Motor neuron (in vitro differentiated cells): Measurements from ENCODE around the gene AHRR. TPM values are rescaled to one million over a fixed set of nuclear protein-coding genes. Genes with fewer than 3 reads are reported as not detected.

Source experiments
- ATAC-seq, 8 experiments: fragments of 200-7000 bp; cut with Tn5 transposase; replicated peaks in 6 of 8; 2 replicates each; pipeline ENCODE4 v1.8.0; 2021; ENCODE audit warnings: mild to moderate bottlenecking in 8 of 8, moderate library complexity in 8 of 8
- H3K27ac ChIP-seq, 2 donors: fragments of 250-450 bp; sonication (Bioruptor Pico); 2 replicates each; pipeline ENCODE4 v1.9.0; 2021; ENCODE audit warnings: antibody characterized with exemption in 2 of 2, mild to moderate bottlenecking in 2 of 2, moderate library complexity in 1 of 2
- H3K4me1 ChIP-seq, 2 donors: fragments of 250-450 bp; sonication (Bioruptor Pico); replicated peaks in 1 of 2; 2 replicates each; pipeline ENCODE4 v1.6.1; 2021; ENCODE audit warnings: antibody characterized with exemption in 2 of 2, mild to moderate bottlenecking in 2 of 2, moderate library complexity in 1 of 2
- H3K4me3 ChIP-seq, 5 donors: fragments of 250-450 bp; sonication (Bioruptor Pico); 2 replicates each; pipeline ENCODE4 v1.9.0; 2021; ENCODE audit warnings: antibody characterized with exemption in 5 of 5, mild to moderate bottlenecking in 5 of 5, moderate library complexity in 4 of 5
- WGBS, 10 experiments: fragments of 450-650 bp; shearing (Covaris generic); methylation state at CpG; one replicate each; pipeline ENCODE4 v1.0.0; 2022; 5-methylcytosine and 5-hydroxymethylcytosine counted together
- in situ Hi-C, 9 experiments: fragments of 400-800 bp; cut with MboI; loops; one replicate each; pipeline ENCODE4 v1.15.0; 2021; ENCODE audit warnings: low sequenced_read_pairs in 9 of 9, low pct_unique_long_range_greater_than_20kb in 2 of 9; ENCODE audit not compliant: unreplicated experiment in 9 of 9
- total RNA-seq, 8 experiments: library from RNA; unstranded; fragments of 300-600 nt; gene quantifications; 2 replicates each; pipeline versions ENCODE4 v1.2.3 to v1.2.4, GENCODE V29; 2022

Gene AHRR
- total RNA-seq, 8 experiments from 2014 or later, result 1.1 to 24.0 (median 1.6) TPM

DNA sequence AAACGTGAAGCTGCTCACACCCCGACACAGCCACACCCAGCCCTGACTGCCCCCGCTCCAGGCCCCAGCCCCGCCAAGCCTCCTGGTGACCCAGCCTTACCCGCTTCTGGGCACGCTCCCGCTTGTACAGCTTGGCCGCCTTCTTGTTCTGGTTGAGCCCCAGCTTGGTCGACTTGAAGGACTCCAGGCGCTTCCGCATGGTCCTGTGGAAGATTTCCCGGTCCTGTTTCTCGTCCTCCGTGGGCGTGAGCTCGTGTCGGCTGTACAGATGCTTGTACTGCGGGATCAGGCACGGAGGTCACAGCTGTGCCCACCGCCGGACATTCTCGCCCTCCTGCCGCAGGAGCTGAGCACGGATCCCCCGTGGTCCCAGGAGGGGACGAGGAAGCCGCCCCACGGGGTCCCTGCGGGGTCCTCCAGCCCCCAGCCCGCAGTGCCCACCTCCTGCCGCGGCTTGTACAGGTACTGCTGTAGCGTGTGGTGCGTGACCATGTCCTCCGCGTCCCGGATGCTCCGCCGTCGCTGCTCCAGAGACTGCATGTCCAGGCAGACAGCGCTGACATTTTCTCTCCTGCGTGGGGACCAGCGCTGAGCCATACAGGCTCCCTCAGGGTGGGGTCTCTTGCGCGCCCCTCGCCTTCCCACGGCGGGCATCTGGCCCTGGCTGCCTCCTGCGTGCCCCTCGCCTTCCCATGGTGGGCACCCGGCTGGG, 154.7 kb downstream of the AHRR start:
- in situ Hi-C loops, result no loop called here
- no peak overlapping the region for H3K27ac ChIP-seq
- no peak overlapping the region for H3K4me3 ChIP-seq
- 17 to 90% (median 57%) methylated on average over 2 to 5 of the region's 51 CpGs; no CpG with 5 or more reads in 5 of the 10 experiments for WGBS, 10 experiments
- peaks cover 12 to 21% of the 10 kb centered on the region in 2 donors for H3K4me1 ChIP-seq
- ATAC-seq, result no peak

GRCh38 chr5:476814-477175, 155.3 kb downstream of the AHRR start:
- in situ Hi-C loops, result no loop called here
- ATAC-seq, result no peak
- no peak overlapping the region for H3K27ac ChIP-seq
- H3K4me1 ChIP-seq, result peaks cover 7 to 15% of the 10 kb centered on the region in 2 donors
- WGBS, 10 experiments, result 70% methylated on average over 2 of the region's 9 CpGs; no CpG with 5 or more reads in 9 of the 10 experiments
- H3K4me3 ChIP-seq, result no peak overlapping the region

DNA sequence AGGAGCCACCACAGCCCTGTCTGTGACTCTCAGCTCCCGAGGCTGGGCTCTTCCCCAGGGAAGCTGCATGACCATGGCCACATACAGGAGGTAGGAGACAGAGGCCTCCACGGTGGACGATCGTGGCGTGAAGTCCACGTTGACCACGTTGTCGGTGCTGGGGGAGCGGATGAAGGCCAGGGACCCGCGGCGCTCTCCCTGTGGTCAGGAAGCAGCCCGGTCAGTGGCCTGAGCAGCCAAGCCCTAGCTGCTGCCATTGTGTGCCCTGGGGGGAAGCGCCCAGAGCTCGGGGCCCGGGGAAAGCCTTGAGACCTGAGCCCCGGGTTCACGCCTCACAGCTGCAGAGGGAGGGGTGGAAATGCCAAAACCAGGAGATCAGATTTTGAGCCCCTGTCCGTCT, 155.7 kb downstream of the AHRR start:
- no peak for ATAC-seq
- H3K4me3 ChIP-seq, result no peak overlapping the region
- in situ Hi-C loops, result no loop called here
- H3K4me1 ChIP-seq, result peaks cover 6 to 12% of the 10 kb centered on the region in 2 donors
- H3K27ac ChIP-seq, result no peak overlapping the region
- WGBS, 10 experiments, result 20 to 58% (median 38%) methylated on average over 1 to 7 of the region's 19 CpGs; no CpG with 5 or more reads in 6 of the 10 experiments

DNA sequence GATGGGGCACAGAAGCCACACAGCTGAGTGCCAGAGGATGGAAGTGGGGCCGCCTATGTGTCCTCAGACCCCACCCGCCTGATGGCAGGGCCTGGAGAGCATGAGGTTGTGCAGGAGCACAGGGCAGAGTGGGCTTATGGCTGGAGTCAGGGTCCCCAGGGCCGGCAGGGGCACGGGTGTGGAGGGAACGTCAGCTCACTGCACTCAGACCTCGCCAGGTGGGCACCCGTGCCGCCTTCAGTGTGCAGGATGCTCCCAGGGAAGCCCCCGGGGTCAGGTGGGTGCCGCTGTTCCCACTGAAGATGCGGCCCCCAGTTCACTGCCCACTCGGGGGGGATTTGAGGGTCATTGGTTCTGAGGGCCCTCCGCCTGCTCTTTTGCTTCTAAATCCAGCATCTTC, 156.4 kb downstream of the AHRR start:
- in situ Hi-C loops, result no loop called here
- WGBS, 10 experiments, result 70 to 82% methylated on average over 2 to 3 of the region's 13 CpGs; no CpG with 5 or more reads in 8 of the 10 experiments
- no peak for ATAC-seq

DNA sequence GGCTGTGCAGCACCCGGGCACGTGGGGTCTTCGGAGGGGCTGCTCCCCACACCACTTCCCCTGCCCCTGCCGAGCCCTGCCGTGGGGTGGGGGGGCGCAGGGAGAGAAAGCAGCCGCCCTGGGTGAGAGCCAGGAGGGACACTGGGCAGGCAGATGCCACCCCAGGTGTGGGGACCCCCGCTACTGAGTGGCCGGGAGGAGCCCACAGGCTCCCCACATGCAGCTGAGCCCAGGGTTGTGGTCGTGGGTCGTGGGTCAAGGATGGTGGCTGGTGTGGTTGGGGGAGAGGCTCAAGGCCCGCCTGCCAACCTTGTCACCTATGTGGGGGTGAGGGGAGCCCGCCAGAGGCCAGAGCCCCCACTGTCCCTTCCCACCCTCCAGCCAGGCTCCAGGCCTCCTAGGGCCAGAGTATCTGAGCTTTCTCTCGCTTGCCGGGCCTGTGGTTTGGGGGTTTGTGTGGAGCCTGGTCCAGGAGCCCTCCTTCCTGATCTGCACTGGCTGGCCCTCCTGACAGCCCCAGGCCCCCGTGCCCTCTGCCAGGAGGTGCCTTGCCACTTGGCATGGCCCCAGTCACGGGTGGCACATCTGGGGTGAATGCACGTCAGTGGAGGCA, 157.0 kb downstream of the AHRR start:
- ATAC-seq, result no peak
- Histone ChIP-seq H3K4me3 (no peak overlapping the region), H3K27ac (no peak overlapping the region), H3K4me1 (peaks cover 6 to 12% of the 10 kb centered on the region in 2 donors)
- in situ Hi-C loops, result no loop called here
- 40 to 63% methylated on average over 2 of the region's 18 CpGs; no CpG with 5 or more reads in 8 of the 10 experiments for WGBS, 10 experiments

More for the DNA sequence above, 156.4 kb downstream of the AHRR start:
- Histone ChIP-seq H3K4me1 (peaks cover 6 to 12% of the 10 kb centered on the region in 2 donors), H3K4me3 (no peak overlapping the region), H3K27ac (no peak overlapping the region)

DNA sequence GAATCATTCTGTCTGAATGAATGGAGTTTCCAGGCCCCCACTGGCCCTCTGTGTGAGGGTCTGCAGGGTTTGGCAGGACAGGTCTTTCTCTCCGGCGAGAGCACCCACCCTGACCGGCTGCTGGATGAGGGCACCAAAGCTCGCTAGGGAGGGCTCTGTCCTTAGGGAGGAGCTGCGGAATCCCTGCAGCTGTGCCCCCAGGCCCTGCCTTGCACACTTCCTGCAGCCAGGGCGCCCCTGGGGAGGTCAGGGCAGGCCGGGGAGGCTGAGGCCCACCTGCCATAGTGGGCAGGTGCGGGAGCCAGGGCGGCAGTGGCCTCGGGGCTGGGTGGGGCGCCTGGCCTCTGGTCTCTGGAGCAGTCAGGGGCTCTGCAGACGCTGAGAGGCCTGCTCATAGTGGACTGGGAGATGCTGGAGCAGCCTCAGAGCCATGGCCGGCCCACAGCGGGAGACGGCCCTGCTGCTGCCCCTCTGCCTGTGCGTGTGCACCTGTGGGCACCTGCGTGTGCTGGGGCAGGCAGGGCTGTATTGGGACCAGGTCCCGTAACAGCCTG, 157.5 kb downstream of the AHRR start:
- ATAC-seq, result no peak
- Histone ChIP-seq H3K4me1 (peaks cover 6 to 12% of the 10 kb centered on the region in 2 donors), H3K27ac (no peak overlapping the region), H3K4me3 (no peak overlapping the region)
- in situ Hi-C loops, result no loop called here
- 53% methylated on average over 5 of the region's 18 CpGs; no CpG with 5 or more reads in 9 of the 10 experiments for WGBS, 10 experiments

DNA sequence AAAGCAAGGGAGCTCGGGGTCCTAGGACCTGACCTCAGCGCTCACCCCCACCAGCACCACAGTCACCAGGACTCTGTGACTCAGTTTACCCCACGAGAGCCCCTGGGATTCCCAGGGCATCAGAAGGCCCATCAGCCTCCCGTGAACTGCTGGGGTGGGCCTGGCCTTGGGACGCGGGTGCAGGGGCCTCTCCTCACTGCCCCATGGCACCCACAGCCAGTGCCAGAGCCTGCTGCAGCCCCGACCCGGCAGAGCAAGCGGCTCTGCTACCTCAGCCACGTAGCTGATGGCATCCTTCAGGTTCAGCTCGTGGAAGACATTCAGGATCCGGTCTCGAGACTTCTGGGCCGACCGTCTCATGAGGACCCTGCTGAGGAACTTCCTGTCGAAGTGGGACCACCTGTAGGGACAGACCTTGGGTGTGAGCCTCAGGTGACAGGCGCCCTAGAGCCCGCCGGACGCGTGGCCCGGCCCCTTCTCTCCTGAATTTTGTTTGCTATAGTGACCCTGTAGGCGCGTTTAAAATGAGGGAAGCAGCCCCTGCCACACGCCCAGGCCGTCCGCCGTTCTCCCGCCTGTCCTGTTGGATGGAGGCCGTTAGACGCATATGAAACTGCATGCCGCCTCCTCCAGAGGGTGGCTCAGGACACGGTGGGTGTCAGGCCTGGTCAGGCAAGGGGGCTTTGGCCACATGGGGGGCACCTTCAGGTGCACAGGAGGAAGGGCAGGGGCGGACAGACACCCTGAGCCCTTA, 158.2 kb downstream of the AHRR start:
- no peak for ATAC-seq
- in situ Hi-C loops, result no loop called here
- Histone ChIP-seq H3K27ac (no peak overlapping the region), H3K4me1 (peaks cover 6 to 11% of the 10 kb centered on the region in 2 donors), H3K4me3 (no peak overlapping the region)
- WGBS, 10 experiments, result 40 to 80% (median 60%) methylated on average over 1 to 3 of the region's 34 CpGs; no CpG with 5 or more reads in 5 of the 10 experiments

- ATAC-seq, result no peak
- Histone ChIP-seq H3K27ac (no peak overlapping the region), H3K4me1 (no peaks in the 10 kb centered on the region), H3K4me3 (no peak overlapping the region)
- 74 to 100% (median 88%) methylated on average over 2 to 8 of the region's 23 CpGs; no CpG with 5 or more reads in 4 of the 10 experiments for WGBS, 10 experiments
- in situ Hi-C loops, result no loop called here
Measured at GRCh38 chr5:481347-481746, 159.8 kb downstream of the AHRR start.

DNA sequence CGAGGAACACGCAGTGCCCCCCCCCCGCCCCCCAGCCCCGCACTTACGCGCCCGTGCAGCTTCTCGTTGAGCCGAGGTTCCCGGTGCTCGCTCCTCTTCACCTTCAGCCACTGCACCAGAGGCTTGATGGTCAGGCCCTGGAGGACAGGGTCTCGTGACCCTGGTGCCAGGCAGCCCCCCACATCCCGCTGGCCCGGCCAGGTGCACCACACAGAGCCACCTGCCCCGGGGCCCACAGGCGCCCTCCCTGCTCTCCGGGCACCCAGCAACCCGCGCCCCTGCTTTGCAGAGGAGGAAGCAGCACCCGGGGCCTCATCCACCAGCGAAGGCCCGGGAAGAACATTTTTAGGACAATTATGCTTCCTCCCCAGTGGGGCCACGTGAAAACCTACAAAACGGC, 160.5 kb downstream of the AHRR start:
- no peak for ATAC-seq
- Histone ChIP-seq H3K4me3 (no peak overlapping the region), H3K27ac (no peak overlapping the region), H3K4me1 (no peaks in the 10 kb centered on the region)
- WGBS, 10 experiments, result 20 to 59% methylated on average over 1 to 3 of the region's 24 CpGs; no CpG with 5 or more reads in 8 of the 10 experiments
- in situ Hi-C loops, result no loop called here

GRCh38 chr5:482506-482905, 161.0 kb downstream of the AHRR start:
- in situ Hi-C loops, result no loop called here
- WGBS, 10 experiments, result 91% methylated on average over 4 of the region's 27 CpGs; no CpG with 5 or more reads in 9 of the 10 experiments
- Histone ChIP-seq H3K4me3 (no peak overlapping the region), H3K4me1 (no peaks in the 10 kb centered on the region), H3K27ac (no peak overlapping the region)
- ATAC-seq, result no peak

GRCh38 chr5:483011-483410, 161.5 kb downstream of the AHRR start:
- 89 to 90% methylated on average over 9 to 13 of the region's 26 CpGs; no CpG with 5 or more reads in 8 of the 10 experiments for WGBS, 10 experiments
- H3K4me1 ChIP-seq, result no peaks in the 10 kb centered on the region
- in situ Hi-C loops, result no loop called here
- H3K27ac ChIP-seq, result no peak overlapping the region
- H3K4me3 ChIP-seq, result no peak overlapping the region
- ATAC-seq, result no peak

DNA sequence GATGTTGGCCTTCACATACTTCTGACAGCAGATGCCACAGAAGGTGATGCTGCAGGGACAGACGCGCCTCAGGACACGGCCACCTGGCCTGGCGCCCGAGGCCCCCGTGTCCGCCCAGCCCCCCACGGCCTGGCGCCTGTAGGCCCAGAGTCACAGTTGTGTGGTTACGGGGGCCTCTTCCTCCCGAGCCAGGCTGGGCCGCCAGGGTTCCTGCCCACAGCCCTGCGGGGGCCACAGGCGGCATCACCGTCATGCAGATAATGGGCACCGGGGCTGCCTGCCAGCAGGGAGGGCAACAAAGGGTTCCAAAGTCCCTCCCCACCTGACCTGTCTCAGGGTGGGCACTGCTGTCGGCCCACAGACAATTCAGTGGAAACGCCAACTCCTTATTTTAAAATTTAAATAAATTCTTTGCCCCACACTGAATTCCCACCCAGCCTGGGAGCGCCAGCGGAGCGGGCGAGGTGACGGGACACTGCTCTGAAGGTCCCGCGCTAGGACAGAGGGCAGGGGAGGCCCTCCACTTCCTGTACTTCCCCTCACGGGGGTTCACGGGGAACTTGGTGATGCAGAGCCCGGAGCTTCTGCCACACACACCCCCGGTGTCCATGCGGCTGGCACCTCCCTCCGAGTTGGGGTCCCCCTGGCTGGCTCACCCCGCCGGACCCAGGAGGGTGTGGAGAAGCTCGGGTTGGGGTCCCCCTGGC, 162.1 kb downstream of the AHRR start:
- no peak overlapping the region for H3K27ac ChIP-seq
- no peak for ATAC-seq
- in situ Hi-C loops, result no loop called here
- H3K4me3 ChIP-seq, result no peak overlapping the region
- WGBS, 10 experiments, result 85 to 90% (median 89%) methylated on average over 2 to 10 of the region's 34 CpGs; no CpG with 5 or more reads in 7 of the 10 experiments
- no peaks in the 10 kb centered on the region for H3K4me1 ChIP-seq
